Measurements from ENCODE around the gene PGF.

DNA sequence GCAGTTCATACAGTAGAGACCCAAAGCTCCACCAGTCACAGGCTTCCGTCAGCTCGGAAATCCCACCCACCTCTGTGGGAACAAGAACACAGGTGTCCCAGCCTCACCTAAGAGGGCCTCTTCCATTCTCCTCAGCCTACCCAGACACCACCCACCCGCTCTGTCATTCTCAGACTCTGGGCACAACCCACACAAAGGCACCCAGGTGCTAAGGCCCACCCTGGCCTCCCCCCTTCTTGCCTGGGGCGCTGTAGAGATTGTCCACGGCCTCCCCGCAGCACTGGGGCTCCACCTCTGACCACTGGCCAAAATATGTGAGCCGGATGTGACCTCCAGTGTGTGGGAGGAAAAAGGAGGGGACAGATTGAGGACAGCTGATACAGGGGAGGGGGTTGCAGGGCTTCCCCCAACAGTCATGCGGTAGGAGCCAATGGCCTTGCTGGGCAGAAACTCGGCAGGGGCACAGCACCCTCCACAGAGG is 46.5 kb downstream of the PGF start:
- TF ChIP-seq, protein P1, sequence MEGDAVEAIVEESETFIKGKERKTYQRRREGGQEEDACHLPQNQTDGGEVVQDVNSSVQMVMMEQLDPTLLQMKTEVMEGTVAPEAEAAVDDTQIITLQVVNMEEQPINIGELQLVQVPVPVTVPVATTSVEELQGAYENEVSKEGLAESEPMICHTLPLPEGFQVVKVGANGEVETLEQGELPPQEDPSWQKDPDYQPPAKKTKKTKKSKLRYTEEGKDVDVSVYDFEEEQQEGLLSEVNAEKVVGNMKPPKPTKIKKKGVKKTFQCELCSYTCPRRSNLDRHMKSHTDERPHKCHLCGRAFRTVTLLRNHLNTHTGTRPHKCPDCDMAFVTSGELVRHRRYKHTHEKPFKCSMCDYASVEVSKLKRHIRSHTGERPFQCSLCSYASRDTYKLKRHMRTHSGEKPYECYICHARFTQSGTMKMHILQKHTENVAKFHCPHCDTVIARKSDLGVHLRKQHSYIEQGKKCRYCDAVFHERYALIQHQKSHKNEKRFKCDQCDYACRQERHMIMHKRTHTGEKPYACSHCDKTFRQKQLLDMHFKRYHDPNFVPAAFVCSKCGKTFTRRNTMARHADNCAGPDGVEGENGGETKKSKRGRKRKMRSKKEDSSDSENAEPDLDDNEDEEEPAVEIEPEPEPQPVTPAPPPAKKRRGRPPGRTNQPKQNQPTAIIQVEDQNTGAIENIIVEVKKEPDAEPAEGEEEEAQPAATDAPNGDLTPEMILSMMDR (IDR thresholded peaks at IDR 0.05) = no peak
- TF ChIP-seq POLR2AphosphoS5 (IDR thresholded peaks at IDR 0.05) = no peak
- no peak for TF ChIP-seq EP300 (IDR thresholded peaks at IDR 0.05)

Data from upper lobe of left lung (tissue), 4 donors.